Measurements from ENCODE around the gene GIPR. TPM values are rescaled to one million over a fixed set of nuclear protein-coding genes. Genes with fewer than 3 reads are reported as not detected.

The GIPR gene
- total and polyA plus RNA-seq, 10 of the 15 experiments (the other 5 are each of a cell fraction or from before 2014, with no cell fraction given), result 1.7 to 26.3 (median 13.7) TPM

GRCh38 chr19:45681391-45682015 is 13.5 kb downstream of the GIPR start (continued):
- TF ChIP-seq ZNF24 (IDR thresholded peaks at IDR 0.05) (no peak), ATF3 (IDR thresholded peaks at IDR 0.05; ENCODE audit: borderline replicate concordance, extremely low read depth, low read depth, low read length) (no peak), IRF4 (IDR thresholded peaks at IDR 0.05; ENCODE audit: low read depth, low read length) (no peak), ATF7 (IDR thresholded peaks at IDR 0.05; ENCODE audit: low read depth) (no peak)

- BruUV-seq (replicated peaks), result no TSS peak
- ChIA-PET POLR2A (interaction anchor here (0.6 to 1.0 kb wide), 3 partner anchors 10 to 921 kb away, joined by 3 to 7 read pairs (median 3); partner anchors contain the start of gene QPCTL), RAD21 (ENCODE audit: unreplicated experiment) (interaction anchor here (0.7 kb wide), 1 partner anchor 38 kb away, joined by 3 read pairs; no protein-coding TSS in a partner anchor), SMC1A (ENCODE audit: uncharacterized antibody, unreplicated experiment) (interaction anchor here (1.0 to 1.4 kb wide), 2 partner anchors 36 to 43 kb away, joined by 3 read pairs; partner anchors contain the start of gene EML2), CTCF (interaction anchor here (0.8 to 4.0 kb wide), 4 partner anchors 7 to 48 kb away, joined by 3 to 23 read pairs (median 18); partner anchors contain the start of genes QPCTL and SNRPD2)
- H3K79me2 ChIP-seq (ENCODE audit: control insufficient read depth, insufficient read depth, low read length), result no peaks in the 10 kb centered on the region
- DNase-seq (ENCODE audit: low read depth, low spot score) (no peak), ATAC-seq (no peak), FAIRE-seq (no peak)
- H3K36me3 ChIP-seq (ENCODE audit: control insufficient read depth in 2 of 2, insufficient read depth in 2 of 2, low read length in 1 of 2), result peaks cover 3 to 6% of the 10 kb centered on the region in 2 experiments; a peak in 3 of 4 replicates
- peaks cover 17% of the 10 kb centered on the region for H3K4me1 ChIP-seq (ENCODE audit: control insufficient read depth, insufficient read depth, low read length)
- H3K9ac ChIP-seq (ENCODE audit: control insufficient read depth, insufficient read depth, low read length), result no peak overlapping the region
- peak overlapping the region; percentile 59 for H3K4me2 ChIP-seq (ENCODE audit: control insufficient read depth, insufficient read depth)
- no peak overlapping the region for H2AFZ ChIP-seq (ENCODE audit: control insufficient read depth, low read depth, low read length)
- intact Hi-C loops (cut with micrococcal nuclease; ENCODE audit: unreplicated experiment), result no loop called here
- no peaks in the 10 kb centered on the region for H3K27me3 ChIP-seq (replicated peaks in 1 of 2; ENCODE audit: control insufficient read depth in 2 of 2, insufficient read depth in 2 of 2, low read length in 1 of 2)
- no peaks in the 10 kb centered on the region for H3K9me3 ChIP-seq (replicated peaks; ENCODE audit: control insufficient read depth, insufficient read depth, low read length)
- in situ Hi-C loops (cut with MboI), result no loop called here
- 89% methylated on average over 8 of the region's 8 CpGs for WGBS (ENCODE audit: insufficient coverage, insufficient replicate concordance, low lambda C conversion rate, missing lambda C conversion rate)
- H4K20me1 ChIP-seq (ENCODE audit: control insufficient read depth, insufficient read depth), result no peaks in the 10 kb centered on the region; the same call in 1 of the 2 replicates
- H3K4me3 ChIP-seq, result no peak overlapping the region
- H3K27ac ChIP-seq (ENCODE audit: control insufficient read depth, insufficient read depth), result no peak overlapping the region
- TF ChIP-seq ETV6 (conservative IDR thresholded peaks at IDR 0.05 in 1 of 2, IDR thresholded peaks at IDR 0.05 in 1 of 2; ENCODE audit: borderline replicate concordance in 1 of 2, low read depth in 1 of 2), result no peak
- 0 out of 2 replicates have a peak, but pooled peaks have one; percentile 4 for TF ChIP-seq MTA3 (IDR thresholded peaks at IDR 0.05; ENCODE audit: borderline replicate concordance, low read length)
Measured at GRCh38 chr19:45682117-45682516, 14.1 kb downstream of the GIPR start.
